Esophagus muscularis mucosa (tissue), 3 donors: ENCODE results near the gene NID1.

Experiments
- POLR2A ChIP-seq: fragments of 450-650 bp; IDR thresholded peaks from one replicate; pipeline ENCODE4 v1.6.1; 2017; ENCODE audit warnings: antibody characterized with exemption, moderate library complexity, mild to moderate bottlenecking, low read depth
- POLR2AphosphoS5 ChIP-seq, 2 donors: sonication (generic); formaldehyde crosslinking; IDR thresholded peaks; one replicate each; pipeline ENCODE4 v1.6.1; 2017; ENCODE audit warnings: antibody characterized with exemption in 2 of 2
- TF ChIP-seq, protein P1 (sequence below), 3 experiments: fragments of 200-600 bp in 2 of 3; fragments of 450-650 bp in 1 of 3; sonication (generic) in 2 of 3; IDR thresholded peaks; one replicate each; pipeline ENCODE4 v1.5.1; 2017 to 2019; ENCODE audit warnings: antibody characterized with exemption in 3 of 3, mild to moderate bottlenecking in 2 of 3, moderate library complexity in 1 of 3

- no peak for TF ChIP-seq POLR2A
- TF ChIP-seq, protein P1, sequence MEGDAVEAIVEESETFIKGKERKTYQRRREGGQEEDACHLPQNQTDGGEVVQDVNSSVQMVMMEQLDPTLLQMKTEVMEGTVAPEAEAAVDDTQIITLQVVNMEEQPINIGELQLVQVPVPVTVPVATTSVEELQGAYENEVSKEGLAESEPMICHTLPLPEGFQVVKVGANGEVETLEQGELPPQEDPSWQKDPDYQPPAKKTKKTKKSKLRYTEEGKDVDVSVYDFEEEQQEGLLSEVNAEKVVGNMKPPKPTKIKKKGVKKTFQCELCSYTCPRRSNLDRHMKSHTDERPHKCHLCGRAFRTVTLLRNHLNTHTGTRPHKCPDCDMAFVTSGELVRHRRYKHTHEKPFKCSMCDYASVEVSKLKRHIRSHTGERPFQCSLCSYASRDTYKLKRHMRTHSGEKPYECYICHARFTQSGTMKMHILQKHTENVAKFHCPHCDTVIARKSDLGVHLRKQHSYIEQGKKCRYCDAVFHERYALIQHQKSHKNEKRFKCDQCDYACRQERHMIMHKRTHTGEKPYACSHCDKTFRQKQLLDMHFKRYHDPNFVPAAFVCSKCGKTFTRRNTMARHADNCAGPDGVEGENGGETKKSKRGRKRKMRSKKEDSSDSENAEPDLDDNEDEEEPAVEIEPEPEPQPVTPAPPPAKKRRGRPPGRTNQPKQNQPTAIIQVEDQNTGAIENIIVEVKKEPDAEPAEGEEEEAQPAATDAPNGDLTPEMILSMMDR (IDR thresholded peaks at IDR 0.05), result no peak
- peak; percentile 54 to 60 for TF ChIP-seq POLR2AphosphoS5 (IDR thresholded peaks at IDR 0.05)
Measured at GRCh38 chr1:236021424-236022135, 43.3 kb downstream of the NID1 start.
